ENCODE measurements around the gene MRRF.

Gene MRRF

GRCh38 chr9:122248448-122248865 lies 16.2 kb upstream of the MRRF start:
- Mint-ChIP-seq H3K27ac (no peak overlapping the region), H3K27me3 (ENCODE audit: low read depth) (no peaks in the 10 kb centered on the region), H3K4me3 (no peak overlapping the region), H3K9me3 (no peaks in the 10 kb centered on the region), H3K36me3 (ENCODE audit: low read depth) (peaks cover 42% of the 10 kb centered on the region), H3K4me1 (ENCODE audit: low read depth) (peaks cover 2% of the 10 kb centered on the region)

- no peaks in the 10 kb centered on the region for H3K9me3 Mint-ChIP-seq
- H3K4me1 Mint-ChIP-seq (ENCODE audit: low read depth), result peaks cover 4% of the 10 kb centered on the region
- no peaks in the 10 kb centered on the region for H3K27me3 Mint-ChIP-seq (ENCODE audit: low read depth)
- H3K27ac Mint-ChIP-seq, result no peak overlapping the region
- H3K4me3 Mint-ChIP-seq, result no peak overlapping the region
- H3K36me3 Mint-ChIP-seq (ENCODE audit: low read depth), result peaks cover 29% of the 10 kb centered on the region
Observed at GRCh38 chr9:122251351-122251750, 13.3 kb upstream of the MRRF start.

- H3K4me1 Mint-ChIP-seq (ENCODE audit: low read depth), result peaks cover 4% of the 10 kb centered on the region
- H3K27me3 Mint-ChIP-seq (ENCODE audit: low read depth), result no peaks in the 10 kb centered on the region
- peaks cover 25% of the 10 kb centered on the region for H3K36me3 Mint-ChIP-seq (ENCODE audit: low read depth)
- H3K27ac Mint-ChIP-seq, result no peak overlapping the region
- no peaks in the 10 kb centered on the region for H3K9me3 Mint-ChIP-seq
- no peak overlapping the region for H3K4me3 Mint-ChIP-seq
Observed at GRCh38 chr9:122252796-122253195, 11.9 kb upstream of the MRRF start.

- Mint-ChIP-seq H3K4me1 (ENCODE audit: low read depth) (peaks cover 4% of the 10 kb centered on the region), H3K36me3 (ENCODE audit: low read depth) (peaks cover 33% of the 10 kb centered on the region), H3K9me3 (no peaks in the 10 kb centered on the region), H3K4me3 (no peak overlapping the region), H3K27ac (peak overlapping the region; percentile 2), H3K27me3 (ENCODE audit: low read depth) (no peaks in the 10 kb centered on the region)
Observed at GRCh38 chr9:122254761-122255160, 9.9 kb upstream of the MRRF start.

- Mint-ChIP-seq H3K9me3 (no peaks in the 10 kb centered on the region), H3K27me3 (ENCODE audit: low read depth) (no peaks in the 10 kb centered on the region), H3K36me3 (ENCODE audit: low read depth) (peaks cover 29% of the 10 kb centered on the region), H3K4me1 (ENCODE audit: low read depth) (peaks cover 4% of the 10 kb centered on the region), H3K4me3 (no peak overlapping the region), H3K27ac (no peak overlapping the region)
Observed at GRCh38 chr9:122256206-122256605, 8.5 kb upstream of the MRRF start.

- H3K4me3 Mint-ChIP-seq, result no peak overlapping the region
- H3K27me3 Mint-ChIP-seq (ENCODE audit: low read depth), result no peaks in the 10 kb centered on the region
- H3K36me3 Mint-ChIP-seq (ENCODE audit: low read depth), result peaks cover 23% of the 10 kb centered on the region
- no peak overlapping the region for H3K27ac Mint-ChIP-seq
- H3K9me3 Mint-ChIP-seq, result no peaks in the 10 kb centered on the region
- peaks cover 19% of the 10 kb centered on the region for H3K4me1 Mint-ChIP-seq (ENCODE audit: low read depth)
Observed at GRCh38 chr9:122258886-122259415, 5.7 kb upstream of the MRRF start.

- peaks cover 26% of the 10 kb centered on the region for H3K4me1 Mint-ChIP-seq (ENCODE audit: low read depth)
- no peak overlapping the region for H3K27ac Mint-ChIP-seq
- H3K4me3 Mint-ChIP-seq, result no peak overlapping the region
- peaks cover 27% of the 10 kb centered on the region for H3K36me3 Mint-ChIP-seq (ENCODE audit: low read depth)
- H3K27me3 Mint-ChIP-seq (ENCODE audit: low read depth), result no peaks in the 10 kb centered on the region
- H3K9me3 Mint-ChIP-seq, result no peaks in the 10 kb centered on the region
Observed at GRCh38 chr9:122261469-122261881, 3.2 kb upstream of the MRRF start.

DNA sequence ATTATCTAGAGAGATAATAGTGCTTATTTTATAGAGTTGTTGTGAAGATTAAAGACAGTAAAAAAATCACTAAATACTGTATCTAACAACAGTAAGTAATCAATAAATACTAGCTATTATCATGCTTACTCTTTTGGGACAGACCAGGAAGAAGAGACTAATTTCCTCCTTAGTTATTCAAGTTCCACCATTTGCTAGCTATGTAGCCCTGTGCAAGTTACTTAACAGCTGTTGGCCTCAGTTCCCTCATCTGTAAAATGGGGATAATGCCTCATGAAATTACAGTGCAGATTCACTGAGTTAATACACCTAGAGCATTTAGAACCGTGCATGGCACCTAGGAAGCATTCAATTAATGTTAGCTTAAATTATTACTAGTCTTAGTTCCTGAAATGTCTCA lies 2.6 kb upstream of the MRRF start:
- Mint-ChIP-seq H3K36me3 (ENCODE audit: low read depth) (peaks cover 27% of the 10 kb centered on the region), H3K27me3 (ENCODE audit: low read depth) (no peaks in the 10 kb centered on the region), H3K9me3 (no peaks in the 10 kb centered on the region), H3K4me1 (ENCODE audit: low read depth) (peaks cover 26% of the 10 kb centered on the region), H3K4me3 (peak overlapping the region; percentile 33), H3K27ac (no peak overlapping the region)

DNA sequence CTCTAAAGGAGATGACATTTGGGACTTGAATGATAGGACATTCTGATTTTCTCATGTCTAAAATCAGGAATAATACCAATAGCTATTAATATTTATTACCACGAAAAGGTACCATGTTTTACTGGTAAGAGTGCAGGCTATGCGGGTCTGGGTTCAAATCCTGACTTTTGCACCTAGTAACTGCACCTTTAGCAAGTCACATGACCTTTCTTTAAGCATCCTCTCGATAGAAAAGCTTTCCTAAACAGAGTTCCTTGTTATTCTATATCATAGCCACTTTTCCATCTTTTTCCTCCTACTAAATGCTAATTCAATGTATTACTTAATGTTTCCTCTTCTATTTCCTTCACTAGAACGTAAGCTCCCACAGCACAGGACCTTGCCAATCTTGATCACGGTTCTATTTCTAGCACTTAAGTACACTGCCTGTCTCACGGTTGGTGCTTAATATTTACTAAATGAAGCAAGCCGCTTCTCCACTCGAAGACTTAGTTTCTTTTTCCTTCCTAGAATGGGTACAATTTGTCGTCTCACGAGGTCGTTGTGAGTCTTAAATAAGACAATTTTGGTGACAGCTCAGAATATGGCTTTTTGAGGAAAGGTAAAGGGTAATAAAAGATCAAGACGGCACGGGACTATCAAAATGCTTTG lies 858 bp upstream of the MRRF start:
- Mint-ChIP-seq H3K27ac (peak overlapping the region; percentile 100), H3K27me3 (ENCODE audit: low read depth) (no peaks in the 10 kb centered on the region), H3K36me3 (ENCODE audit: low read depth) (peaks cover 20% of the 10 kb centered on the region), H3K9me3 (no peaks in the 10 kb centered on the region), H3K4me3 (peak overlapping the region; percentile 99), H3K4me1 (ENCODE audit: low read depth) (peaks cover 32% of the 10 kb centered on the region)

DNA sequence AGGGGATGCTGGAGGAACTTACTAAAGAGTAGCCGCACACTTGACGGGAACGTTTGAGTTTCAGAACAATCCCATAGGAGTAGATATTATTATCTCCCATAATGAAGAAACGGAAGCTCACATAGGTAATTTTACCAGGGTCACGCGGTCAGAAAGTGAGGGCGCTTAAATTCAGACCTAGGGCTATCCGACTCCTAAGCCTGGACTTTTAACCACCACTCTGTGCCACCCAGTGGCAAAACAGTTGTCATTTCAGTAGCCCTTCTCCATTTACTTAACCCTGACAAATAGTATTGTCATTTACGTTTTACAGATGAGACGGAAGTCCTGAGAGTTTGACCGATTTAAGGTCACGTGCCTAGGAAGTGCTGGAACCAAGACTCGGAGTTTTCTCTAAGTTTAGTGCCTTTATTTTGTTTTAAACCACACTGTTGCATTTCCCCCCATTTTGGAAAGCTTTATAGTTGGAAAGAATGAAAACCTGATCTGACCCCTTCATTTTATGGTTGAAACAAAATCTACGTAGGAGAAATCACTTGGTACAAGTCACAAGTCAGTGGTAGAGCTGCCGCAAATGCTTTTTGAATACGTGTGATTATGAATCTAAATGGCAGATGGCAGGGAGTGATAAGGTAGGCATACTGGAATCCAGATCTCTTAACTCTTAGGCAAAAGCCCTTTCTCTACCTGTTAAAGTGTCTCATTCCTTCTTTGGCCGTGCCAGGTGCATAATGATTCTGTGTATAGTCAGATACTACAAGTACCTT lies 650 bp downstream of the MRRF start:
- Mint-ChIP-seq H3K9me3 (no peaks in the 10 kb centered on the region), H3K4me3 (peak overlapping the region; percentile 99), H3K27me3 (ENCODE audit: low read depth) (no peaks in the 10 kb centered on the region), H3K36me3 (ENCODE audit: low read depth) (peaks cover 15% of the 10 kb centered on the region), H3K27ac (peak overlapping the region; percentile 100), H3K4me1 (ENCODE audit: low read depth) (peaks cover 32% of the 10 kb centered on the region)

GRCh38 chr9:122268041-122268814 lies 3.5 kb downstream of the MRRF start:
- no peak overlapping the region for H3K27ac Mint-ChIP-seq
- no peak overlapping the region for H3K4me3 Mint-ChIP-seq
- H3K36me3 Mint-ChIP-seq (ENCODE audit: low read depth), result peaks cover 14% of the 10 kb centered on the region
- H3K4me1 Mint-ChIP-seq (ENCODE audit: low read depth), result peaks cover 24% of the 10 kb centered on the region
- H3K27me3 Mint-ChIP-seq (ENCODE audit: low read depth), result no peaks in the 10 kb centered on the region
- no peaks in the 10 kb centered on the region for H3K9me3 Mint-ChIP-seq

GRCh38 chr9:122274055-122274454 lies 9.4 kb downstream of the MRRF start:
- Mint-ChIP-seq H3K36me3 (ENCODE audit: low read depth) (peaks cover 28% of the 10 kb centered on the region), H3K4me1 (ENCODE audit: low read depth) (peaks cover 6% of the 10 kb centered on the region), H3K4me3 (no peak overlapping the region), H3K27me3 (ENCODE audit: low read depth) (no peaks in the 10 kb centered on the region), H3K9me3 (no peaks in the 10 kb centered on the region), H3K27ac (no peak overlapping the region)

DNA sequence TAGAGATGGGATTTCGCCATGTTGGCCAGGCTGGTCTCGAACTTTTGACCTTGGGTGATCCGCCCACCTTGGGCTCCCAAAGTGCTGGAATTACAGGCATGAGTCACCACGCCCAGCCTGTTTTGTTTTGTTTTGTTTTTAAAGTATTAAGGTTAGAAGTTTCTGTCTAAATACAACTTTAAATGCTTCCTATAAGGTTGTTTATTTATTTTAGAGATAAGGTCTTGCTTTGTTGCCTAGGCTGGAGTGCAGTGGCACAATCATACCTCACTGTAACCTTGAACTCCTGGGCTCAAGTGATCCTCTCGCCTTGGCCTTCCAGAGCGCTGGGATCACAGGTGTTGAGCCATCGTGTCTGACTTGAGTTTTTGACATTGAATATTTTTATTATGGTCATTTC lies 11.4 kb downstream of the MRRF start:
- no peaks in the 10 kb centered on the region for H3K9me3 Mint-ChIP-seq
- H3K4me3 Mint-ChIP-seq, result no peak overlapping the region
- H3K27ac Mint-ChIP-seq, result no peak overlapping the region
- no peaks in the 10 kb centered on the region for H3K27me3 Mint-ChIP-seq (ENCODE audit: low read depth)
- H3K4me1 Mint-ChIP-seq (ENCODE audit: low read depth), result peaks cover 6% of the 10 kb centered on the region
- peaks cover 33% of the 10 kb centered on the region for H3K36me3 Mint-ChIP-seq (ENCODE audit: low read depth)

DNA sequence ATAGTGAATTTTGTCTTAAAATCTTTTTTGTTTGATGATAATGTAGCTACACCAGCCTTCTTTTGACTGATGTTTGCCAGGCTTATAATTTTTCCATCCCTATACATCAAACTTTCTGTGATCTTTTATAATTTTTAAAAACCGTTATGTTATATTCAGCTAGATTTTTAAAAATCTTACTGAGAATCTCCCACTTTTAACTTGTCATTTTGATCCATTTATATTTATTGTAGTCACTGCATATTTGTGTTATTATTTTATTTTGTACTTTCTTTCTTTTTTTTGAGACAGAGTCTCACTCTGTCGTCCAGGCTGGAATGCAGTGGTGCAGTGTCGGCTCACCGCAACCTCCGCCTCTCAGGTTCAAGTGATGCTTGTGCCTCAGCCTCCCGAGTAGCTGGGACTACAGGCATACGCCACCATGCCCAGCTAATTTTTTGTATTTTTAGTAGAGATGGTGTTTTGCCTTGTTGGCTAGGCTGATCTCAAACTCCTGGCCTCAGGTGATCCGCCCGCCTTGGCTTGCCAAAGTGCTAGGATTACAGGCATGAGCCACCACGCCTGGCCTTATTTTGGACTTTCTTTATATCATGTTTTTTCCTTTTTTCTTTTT lies 12.7 kb downstream of the MRRF start:
- Mint-ChIP-seq H3K9me3 (no peaks in the 10 kb centered on the region), H3K27ac (no peak overlapping the region), H3K4me3 (no peak overlapping the region), H3K36me3 (ENCODE audit: low read depth) (peaks cover 33% of the 10 kb centered on the region), H3K4me1 (ENCODE audit: low read depth) (peaks cover 6% of the 10 kb centered on the region), H3K27me3 (ENCODE audit: low read depth) (no peaks in the 10 kb centered on the region)
